PC-9 (cell line): ENCODE data around the gene C9orf78.
"Not testable (repeated sequence)": the region's sequence is repeated elsewhere in the genome, so short reads cannot be mapped to it uniquely, and the experiment has no call there.

Experiments
- CTCF ChIP-seq: fragments of 200-600 bp; sonication (generic); conservative IDR thresholded peaks from 2 replicates; pipeline ENCODE4 v1.6.1; 2017; ENCODE audit warnings: mixed run types, antibody characterized with exemption, mild to moderate bottlenecking, moderate library complexity
- EZH2 ChIP-seq: fragments of 200-600 bp; sonication (generic); IDR thresholded peaks from 2 replicates; pipeline ENCODE4 v1.8.0; 2017; ENCODE audit warnings: antibody characterized with exemption, low read depth

GRCh38 chr9:129784970-129785369 is 50.1 kb downstream of the C9orf78 start:
- TF ChIP-seq CTCF, EZH2: not testable (repeated sequence)
